Activated naive CD8-positive, alpha-beta T cell treated with anti-CD3 and anti-CD28 coated beads, Interleukin-2, amount 10 ng/mL, durations not matched to agents 7 days and 5 days (primary cell): ENCODE results near the gene DOCK1. TPM values are rescaled to one million over a fixed set of nuclear protein-coding genes. Genes with fewer than 3 reads are reported as not detected.

Experiments used
- ATAC-seq: fragments of 150-1000 bp; cut with Tn5 transposase; one replicate; pipeline ENCODE4 v1.10.0; 2021; ENCODE audit warnings: low read depth, moderate library complexity
- POLR2A ChIA-PET: fragments of 350-600 bp; sonication (Branson Sonifier 250); formaldehyde crosslinking; loops from one replicate; lab custom pipeline; 2021; ENCODE audit warnings: antibody characterized with exemption; lab: Charles Lee
- DNase-seq: peaks from one replicate; pipeline ENCODE4 v3.0.0; 2021
- H3K27ac Mint-ChIP-seq: one replicate; pipeline ENCODE4 v1.8.0; 2022; ENCODE audit warnings: mild to moderate bottlenecking, mixed read lengths
- H3K27me3 Mint-ChIP-seq: one replicate; pipeline ENCODE4 v1.8.0; 2022; ENCODE audit warnings: mild to moderate bottlenecking, moderate library complexity, mixed read lengths
- H3K36me3 Mint-ChIP-seq: one replicate; pipeline ENCODE4 v1.8.0; 2021; ENCODE audit warnings: mild to moderate bottlenecking, mixed read lengths
- H3K4me1 Mint-ChIP-seq: one replicate; pipeline ENCODE4 v1.8.0; 2021; ENCODE audit warnings: mixed read lengths
- H3K4me3 Mint-ChIP-seq: one replicate; pipeline ENCODE4 v1.8.0; 2022; ENCODE audit warnings: mild to moderate bottlenecking, moderate library complexity, mixed read lengths
- H3K9me3 Mint-ChIP-seq: one replicate; pipeline ENCODE4 v1.8.0; 2021; ENCODE audit warnings: mixed read lengths
- total RNA-seq, 2 experiments: library from RNA; stranded (reverse); gene quantifications; one replicate each; pipeline ENCODE4 v1.2.3, GENCODE V29; 2021

The DOCK1 gene
- total RNA-seq, 2 experiments from 2014 or later, result 0.06 to 0.14 TPM

- DNase-seq, result no peak
- ATAC-seq, result no peak
- Mint-ChIP-seq H3K36me3 (no peaks in the 10 kb centered on the region), H3K4me3 (no peak overlapping the region), H3K27me3 (no peaks in the 10 kb centered on the region), H3K27ac (no peak overlapping the region), H3K9me3 (no peaks in the 10 kb centered on the region), H3K4me1 (no peaks in the 10 kb centered on the region)
- POLR2A ChIA-PET, result no interaction called here
These were observed 162.4 kb downstream of the DOCK1 start for GRCh38 chr10:127067542-127068194.

GRCh38 chr10:127068485-127068884, 163.3 kb downstream of the DOCK1 start:
- ATAC-seq (no peak), DNase-seq (no peak)
- POLR2A ChIA-PET, result no interaction called here
- Mint-ChIP-seq H3K36me3 (no peaks in the 10 kb centered on the region), H3K4me3 (no peak overlapping the region), H3K4me1 (no peaks in the 10 kb centered on the region), H3K27me3 (no peaks in the 10 kb centered on the region), H3K27ac (no peak overlapping the region), H3K9me3 (no peaks in the 10 kb centered on the region)

- no peak for DNase-seq
- Mint-ChIP-seq H3K9me3 (no peaks in the 10 kb centered on the region), H3K36me3 (no peaks in the 10 kb centered on the region), H3K4me1 (no peaks in the 10 kb centered on the region), H3K4me3 (no peak overlapping the region), H3K27me3 (no peaks in the 10 kb centered on the region), H3K27ac (no peak overlapping the region)
- ATAC-seq, result no peak
- POLR2A ChIA-PET, result no interaction called here
These were observed 164.2 kb downstream of the DOCK1 start for GRCh38 chr10:127069436-127069835.

GRCh38 chr10:127071126-127071525, 165.9 kb downstream of the DOCK1 start:
- POLR2A ChIA-PET, result no interaction called here
- Mint-ChIP-seq H3K36me3 (no peaks in the 10 kb centered on the region), H3K4me1 (no peaks in the 10 kb centered on the region), H3K27ac (no peak overlapping the region), H3K27me3 (no peaks in the 10 kb centered on the region), H3K4me3 (no peak overlapping the region), H3K9me3 (no peaks in the 10 kb centered on the region)
- ATAC-seq, result no peak
- DNase-seq, result no peak

- POLR2A ChIA-PET, result no interaction called here
These were observed 168.4 kb downstream of the DOCK1 start for GRCh38 chr10:127073666-127074065.

GRCh38 chr10:127079392-127079791, 174.2 kb downstream of the DOCK1 start:
- POLR2A ChIA-PET, result no interaction called here
- Mint-ChIP-seq H3K9me3 (peaks cover 1% of the 10 kb centered on the region), H3K4me3 (no peak overlapping the region), H3K36me3 (no peaks in the 10 kb centered on the region), H3K4me1 (no peaks in the 10 kb centered on the region), H3K27me3 (peaks cover 2% of the 10 kb centered on the region), H3K27ac (no peak overlapping the region)
- ATAC-seq, result no peak
- no peak for DNase-seq

More at GRCh38 chr10:127073666-127074065, 168.4 kb downstream of the DOCK1 start:
- H3K27ac Mint-ChIP-seq, result no peak overlapping the region
- no peak overlapping the region for H3K4me3 Mint-ChIP-seq
- H3K9me3 Mint-ChIP-seq, result no peaks in the 10 kb centered on the region
- no peaks in the 10 kb centered on the region for H3K36me3 Mint-ChIP-seq
- H3K27me3 Mint-ChIP-seq, result no peaks in the 10 kb centered on the region
- no peaks in the 10 kb centered on the region for H3K4me1 Mint-ChIP-seq
- no peak for DNase-seq
- ATAC-seq, result no peak

GRCh38 chr10:127080317-127080716, 175.1 kb downstream of the DOCK1 start:
- Mint-ChIP-seq H3K4me1 (no peaks in the 10 kb centered on the region), H3K4me3 (no peak overlapping the region), H3K27me3 (peaks cover 2% of the 10 kb centered on the region), H3K9me3 (peaks cover 1% of the 10 kb centered on the region), H3K27ac (no peak overlapping the region), H3K36me3 (no peaks in the 10 kb centered on the region)
- no peak for DNase-seq
- ATAC-seq, result no peak
- POLR2A ChIA-PET, result no interaction called here

GRCh38 chr10:127081851-127082345, 176.7 kb downstream of the DOCK1 start:
- H3K27me3 Mint-ChIP-seq, result peaks cover 2% of the 10 kb centered on the region
- H3K27ac Mint-ChIP-seq, result no peak overlapping the region
- POLR2A ChIA-PET, result no interaction called here
- no peak overlapping the region for H3K4me3 Mint-ChIP-seq
- no peak for DNase-seq
- no peaks in the 10 kb centered on the region for H3K4me1 Mint-ChIP-seq
- H3K36me3 Mint-ChIP-seq, result no peaks in the 10 kb centered on the region
- H3K9me3 Mint-ChIP-seq, result peaks cover 1% of the 10 kb centered on the region
- no peak for ATAC-seq

- H3K27me3 Mint-ChIP-seq, result peaks cover 2% of the 10 kb centered on the region
- no peaks in the 10 kb centered on the region for H3K36me3 Mint-ChIP-seq
- H3K4me1 Mint-ChIP-seq, result no peaks in the 10 kb centered on the region
- H3K9me3 Mint-ChIP-seq, result peaks cover 1% of the 10 kb centered on the region
- DNase-seq, result no peak
- POLR2A ChIA-PET, result no interaction called here
- ATAC-seq, result no peak
- H3K27ac Mint-ChIP-seq, result no peak overlapping the region
- no peak overlapping the region for H3K4me3 Mint-ChIP-seq
These were observed 177.4 kb downstream of the DOCK1 start for GRCh38 chr10:127082651-127083050.

- Mint-ChIP-seq H3K9me3 (peaks cover 1% of the 10 kb centered on the region), H3K4me3 (no peak overlapping the region), H3K4me1 (no peaks in the 10 kb centered on the region), H3K36me3 (no peaks in the 10 kb centered on the region), H3K27me3 (peaks cover 2% of the 10 kb centered on the region), H3K27ac (no peak overlapping the region)
- ATAC-seq (no peak), DNase-seq (no peak)
- POLR2A ChIA-PET, result no interaction called here
These were observed 180.7 kb downstream of the DOCK1 start for GRCh38 chr10:127085957-127086356.

GRCh38 chr10:127088908-127089307, 183.7 kb downstream of the DOCK1 start:
- H3K4me3 Mint-ChIP-seq, result no peak overlapping the region
- ATAC-seq (no peak), DNase-seq (no peak)
- POLR2A ChIA-PET, result no interaction called here
- no peaks in the 10 kb centered on the region for H3K36me3 Mint-ChIP-seq
- H3K27me3 Mint-ChIP-seq, result no peaks in the 10 kb centered on the region
- H3K27ac Mint-ChIP-seq, result no peak overlapping the region
- H3K4me1 Mint-ChIP-seq, result no peaks in the 10 kb centered on the region
- H3K9me3 Mint-ChIP-seq, result no peaks in the 10 kb centered on the region

GRCh38 chr10:127089446-127089845, 184.2 kb downstream of the DOCK1 start:
- Mint-ChIP-seq H3K9me3 (no peaks in the 10 kb centered on the region), H3K4me1 (no peaks in the 10 kb centered on the region), H3K36me3 (no peaks in the 10 kb centered on the region)

GRCh38 chr10:127090138-127090537, 184.9 kb downstream of the DOCK1 start:
- Mint-ChIP-seq H3K36me3 (no peaks in the 10 kb centered on the region), H3K9me3 (no peaks in the 10 kb centered on the region), H3K27ac (no peak overlapping the region), H3K27me3 (no peaks in the 10 kb centered on the region), H3K4me1 (no peaks in the 10 kb centered on the region), H3K4me3 (no peak overlapping the region)
- ATAC-seq (no peak), DNase-seq (no peak)
- POLR2A ChIA-PET, result no interaction called here

More at GRCh38 chr10:127089446-127089845, 184.2 kb downstream of the DOCK1 start:
- no peak overlapping the region for H3K4me3 Mint-ChIP-seq
- no peaks in the 10 kb centered on the region for H3K27me3 Mint-ChIP-seq
- no peak for DNase-seq
- ATAC-seq, result no peak
- no peak overlapping the region for H3K27ac Mint-ChIP-seq
- POLR2A ChIA-PET, result no interaction called here

GRCh38 chr10:127091354-127091753, 186.1 kb downstream of the DOCK1 start:
- ATAC-seq (no peak), DNase-seq (no peak)
- POLR2A ChIA-PET, result no interaction called here
- H3K4me1 Mint-ChIP-seq, result no peaks in the 10 kb centered on the region
- H3K27ac Mint-ChIP-seq, result no peak overlapping the region
- H3K36me3 Mint-ChIP-seq, result no peaks in the 10 kb centered on the region
- no peaks in the 10 kb centered on the region for H3K9me3 Mint-ChIP-seq
- H3K4me3 Mint-ChIP-seq, result no peak overlapping the region
- H3K27me3 Mint-ChIP-seq, result no peaks in the 10 kb centered on the region
